Measurements from ENCODE around the gene CCDC196.

CCDC196 gene

GRCh38 chr14:66468778-66469367 lies 17.3 kb upstream of the CCDC196 start:
- Histone ChIP-seq H3K9me3 (ENCODE audit: insufficient read depth, low read length, severe bottlenecking) (peaks cover 27% of the 10 kb centered on the region), H4K20me1 (ENCODE audit: insufficient read depth, low read length) (no peaks in the 10 kb centered on the region), H3K9ac (ENCODE audit: low read depth, low read length) (no peak overlapping the region), H3K36me3 (ENCODE audit: insufficient read depth, low read length) (no peaks in the 10 kb centered on the region), H3K4me2 (ENCODE audit: insufficient read depth, low read length) (no peak overlapping the region), H2AFZ (ENCODE audit: low read depth, low read length) (no peak overlapping the region), H3K27me3 (ENCODE audit: insufficient read depth, low read length, poor library complexity) (no peaks in the 10 kb centered on the region), H3K27ac (ENCODE audit: low read length) (no peak overlapping the region), H3K4me3 (ENCODE audit: low read depth in 1 of 2, low read length in 2 of 2) (no peak overlapping the region), H3K79me2 (ENCODE audit: insufficient read depth, low read length) (no peaks in the 10 kb centered on the region), H3K4me1 (ENCODE audit: insufficient read depth, low read length) (no peaks in the 10 kb centered on the region)
- no peak for DNase-seq
- TF ChIP-seq EZH2 (IDR thresholded peaks at IDR 0.05; ENCODE audit: borderline replicate concordance, low read depth, low read length, severe bottlenecking) (no peak), CTCF (IDR thresholded peaks at IDR 0.05; ENCODE audit: borderline replicate concordance, extremely low read depth, low read length, poor library complexity, severe bottlenecking) (no peak)
- ATAC-seq (ENCODE audit: insufficient read depth, low read depth), result no peak

GRCh38 chr14:66471584-66471983 lies 14.6 kb upstream of the CCDC196 start:
- Histone ChIP-seq H3K9me3 (ENCODE audit: insufficient read depth, low read length, severe bottlenecking) (peaks cover 27% of the 10 kb centered on the region), H3K9ac (ENCODE audit: low read depth, low read length) (no peak overlapping the region), H3K4me3 (ENCODE audit: low read depth in 1 of 2, low read length in 2 of 2) (no peak overlapping the region), H3K27ac (ENCODE audit: low read length) (no peak overlapping the region), H3K79me2 (ENCODE audit: insufficient read depth, low read length) (no peaks in the 10 kb centered on the region), H3K36me3 (ENCODE audit: insufficient read depth, low read length) (no peaks in the 10 kb centered on the region), H3K27me3 (ENCODE audit: insufficient read depth, low read length, poor library complexity) (no peaks in the 10 kb centered on the region), H4K20me1 (ENCODE audit: insufficient read depth, low read length) (no peaks in the 10 kb centered on the region), H3K4me1 (ENCODE audit: insufficient read depth, low read length) (no peaks in the 10 kb centered on the region), H2AFZ (ENCODE audit: low read depth, low read length) (no peak overlapping the region), H3K4me2 (ENCODE audit: insufficient read depth, low read length) (no peak overlapping the region)
- DNase-seq, result no peak
- ATAC-seq (ENCODE audit: insufficient read depth, low read depth), result no peak
- TF ChIP-seq CTCF (IDR thresholded peaks at IDR 0.05; ENCODE audit: borderline replicate concordance, extremely low read depth, low read length, poor library complexity, severe bottlenecking) (no peak), EZH2 (IDR thresholded peaks at IDR 0.05; ENCODE audit: borderline replicate concordance, low read depth, low read length, severe bottlenecking) (no peak)

- Histone ChIP-seq H3K4me2 (ENCODE audit: insufficient read depth, low read length) (no peak overlapping the region), H2AFZ (ENCODE audit: low read depth, low read length) (no peak overlapping the region), H3K9me3 (ENCODE audit: insufficient read depth, low read length, severe bottlenecking) (peaks cover 25% of the 10 kb centered on the region), H3K79me2 (ENCODE audit: insufficient read depth, low read length) (no peaks in the 10 kb centered on the region), H3K4me3 (ENCODE audit: low read depth in 1 of 2, low read length in 2 of 2) (no peak overlapping the region), H3K9ac (ENCODE audit: low read depth, low read length) (no peak overlapping the region), H3K36me3 (ENCODE audit: insufficient read depth, low read length) (no peaks in the 10 kb centered on the region), H3K27ac (ENCODE audit: low read length) (no peak overlapping the region), H3K4me1 (ENCODE audit: insufficient read depth, low read length) (no peaks in the 10 kb centered on the region), H4K20me1 (ENCODE audit: insufficient read depth, low read length) (no peaks in the 10 kb centered on the region), H3K27me3 (ENCODE audit: insufficient read depth, low read length, poor library complexity) (no peaks in the 10 kb centered on the region)
- DNase-seq (no peak), ATAC-seq (ENCODE audit: insufficient read depth, low read depth) (no peak)
- TF ChIP-seq CTCF (IDR thresholded peaks at IDR 0.05; ENCODE audit: borderline replicate concordance, extremely low read depth, low read length, poor library complexity, severe bottlenecking), result no peak
- no peak for TF ChIP-seq EZH2 (IDR thresholded peaks at IDR 0.05; ENCODE audit: borderline replicate concordance, low read depth, low read length, severe bottlenecking)
Observed at GRCh38 chr14:66472251-66472650, 13.9 kb upstream of the CCDC196 start.

Data from DND-41 (cell line).